Erythroblast (primary cell): ENCODE measurements around the gene SCAMP3.
A peak's percentile ranks its signal among the peaks of the same experiment; 100 is the strongest.
"Not testable (repeated sequence)": the region's sequence is repeated elsewhere in the genome, so short reads cannot be mapped to it uniquely, and the experiment has no call there.

ENCODE experiments used
- DNase-seq, 2 experiments: peaks; one replicate each; lab custom pipeline; 2025; lab: John Stamatoyannopoulos, UW
- GATA1 ChIP-seq: IDR thresholded peaks from 2 replicates; pipeline ENCODE4 v1.6.1; 2011; ENCODE audit warnings: low read depth, mild to moderate bottlenecking, control low read depth, low read length, moderate library complexity
- POLR2A ChIP-seq: IDR thresholded peaks from 2 replicates; pipeline ENCODE4 v1.6.1; 2011; ENCODE audit warnings: mild to moderate bottlenecking, low read length

The SCAMP3 gene

GRCh38 chr1:155295183-155295941, 33.2 kb upstream of the SCAMP3 start:
- TF ChIP-seq POLR2A: no peak
- no peak for TF ChIP-seq GATA1
- DNase-seq: no peak

DNA sequence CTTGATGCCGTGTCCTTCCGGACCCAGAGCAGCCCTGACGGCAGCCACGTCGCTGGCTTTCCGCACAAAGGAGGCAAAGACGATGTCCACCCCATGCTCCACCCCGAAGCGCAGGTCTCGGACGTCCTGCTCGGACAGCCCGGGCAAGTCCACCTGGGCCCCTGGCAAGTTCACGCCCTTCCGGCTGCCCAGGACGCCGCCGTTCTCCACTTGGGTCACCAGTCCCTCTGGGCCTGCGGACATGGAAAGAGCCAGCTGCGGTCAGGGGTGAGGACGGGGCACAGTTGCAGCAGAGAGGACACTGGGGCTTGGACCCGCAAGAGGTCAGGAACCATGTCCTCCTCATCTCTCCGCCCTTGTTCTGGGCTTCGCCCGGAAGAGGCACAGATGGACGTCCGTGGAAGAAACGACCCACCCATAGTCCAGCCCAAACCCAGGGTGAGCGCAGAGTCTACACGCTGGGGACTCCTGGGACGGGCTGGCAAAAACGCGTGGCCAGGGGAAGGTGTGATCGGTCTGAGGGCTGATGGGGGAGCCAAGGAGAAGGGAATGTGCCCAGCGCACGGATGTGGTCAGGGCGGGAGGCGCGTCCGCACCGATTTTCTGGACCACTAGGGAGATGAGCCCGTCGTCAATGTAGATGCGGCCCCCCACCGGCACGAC, 32.5 kb upstream of the SCAMP3 start:
- no peak for DNase-seq
- no peak for TF ChIP-seq GATA1
- TF ChIP-seq POLR2A: no peak

DNA sequence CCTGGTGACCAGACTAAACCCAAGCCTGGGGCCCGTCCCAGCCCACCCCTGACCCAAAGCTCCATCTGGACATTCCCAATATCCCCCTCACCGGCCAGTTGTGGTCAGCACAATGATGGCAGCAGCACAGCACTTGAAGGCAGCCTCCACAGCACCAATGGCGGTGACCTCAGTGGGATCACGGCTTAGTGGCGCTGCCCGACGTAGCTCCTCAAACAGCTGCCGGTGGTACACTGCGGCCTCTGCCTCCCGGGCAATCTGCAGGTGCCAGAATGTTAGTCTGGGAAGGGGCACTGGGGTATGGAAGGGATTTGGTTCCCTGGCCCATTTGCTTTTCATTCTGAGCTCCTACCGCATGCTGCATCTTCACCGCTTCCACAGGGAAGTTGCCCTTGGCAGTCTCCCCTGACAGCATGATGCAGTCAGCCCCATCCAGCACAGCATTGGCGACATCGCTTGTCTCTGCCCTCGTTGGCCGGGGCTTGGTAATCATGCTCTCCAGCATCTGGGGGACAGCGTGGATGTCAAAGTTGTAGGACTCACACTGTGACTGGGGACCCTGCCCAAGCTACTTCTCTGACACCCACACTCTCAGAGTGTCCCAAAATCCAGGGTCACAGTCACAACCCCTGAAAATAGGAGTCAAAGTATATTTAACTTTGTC, 31.1 kb upstream of the SCAMP3 start:
- DNase-seq: no peak
- TF ChIP-seq POLR2A (no peak), GATA1 (no peak)

GRCh38 chr1:155291006-155291405, 28.8 kb upstream of the SCAMP3 start:
- DNase-seq: not testable (repeated sequence)

GRCh38 chr1:155287987-155288543, 25.9 kb upstream of the SCAMP3 start:
- TF ChIP-seq POLR2A (no peak), GATA1 (no peak)
- DNase-seq: no peak

- DNase-seq: no peak
- TF ChIP-seq POLR2A: no peak
- no peak for TF ChIP-seq GATA1
Measured at GRCh38 chr1:155286544-155286943, 24.4 kb upstream of the SCAMP3 start.

- TF ChIP-seq POLR2A (no peak), GATA1 (no peak)
- no peak for DNase-seq
Measured at GRCh38 chr1:155285631-155286044, 23.5 kb upstream of the SCAMP3 start.

- TF ChIP-seq GATA1: no peak
- peak; percentile 9 for TF ChIP-seq POLR2A
- no peak for DNase-seq
Measured at GRCh38 chr1:155285063-155285462, 22.9 kb upstream of the SCAMP3 start.

DNA sequence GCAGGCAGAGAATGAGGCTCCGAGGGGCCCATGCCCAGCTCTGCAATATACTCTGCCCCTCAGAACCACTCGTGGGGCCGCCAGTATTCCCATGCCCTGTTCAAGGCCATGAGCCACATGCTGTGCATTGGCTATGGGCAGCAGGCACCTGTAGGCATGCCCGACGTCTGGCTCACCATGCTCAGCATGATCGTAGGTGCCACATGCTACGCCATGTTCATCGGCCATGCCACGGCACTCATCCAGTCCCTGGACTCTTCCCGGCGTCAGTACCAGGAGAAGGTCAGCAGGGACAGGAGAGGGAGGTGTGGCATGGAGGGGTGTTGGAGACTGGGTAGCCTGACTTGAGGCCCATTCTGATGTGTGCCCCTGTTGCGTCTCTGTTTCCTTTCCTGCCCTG, 22.3 kb upstream of the SCAMP3 start:
- no peak for DNase-seq
- TF ChIP-seq GATA1: no peak
- TF ChIP-seq POLR2A: peak; percentile 28

DNA sequence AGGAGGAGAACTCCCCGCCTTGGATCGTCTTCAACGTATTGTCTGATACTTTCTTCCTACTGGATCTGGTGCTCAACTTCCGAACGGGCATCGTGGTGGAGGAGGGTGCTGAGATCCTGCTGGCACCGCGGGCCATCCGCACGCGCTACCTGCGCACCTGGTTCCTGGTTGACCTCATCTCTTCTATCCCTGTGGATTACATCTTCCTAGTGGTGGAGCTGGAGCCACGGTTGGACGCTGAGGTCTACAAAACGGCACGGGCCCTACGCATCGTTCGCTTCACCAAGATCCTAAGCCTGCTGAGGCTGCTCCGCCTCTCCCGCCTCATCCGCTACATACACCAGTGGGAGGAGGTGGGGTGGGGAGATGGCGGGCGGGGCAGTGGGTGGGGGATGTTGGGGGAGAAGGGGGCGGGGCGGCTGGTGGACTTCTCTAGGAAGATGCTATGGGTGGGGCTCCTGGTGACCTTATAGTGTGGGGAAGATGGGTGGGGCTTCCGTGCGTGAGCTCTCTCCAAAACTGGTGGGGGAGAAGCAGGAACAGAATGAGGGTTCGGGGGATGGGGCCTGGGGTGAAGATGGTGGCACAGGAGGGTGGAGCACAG, 20.4 kb upstream of the SCAMP3 start:
- TF ChIP-seq POLR2A (no peak), GATA1 (no peak)
- DNase-seq: no peak

DNA sequence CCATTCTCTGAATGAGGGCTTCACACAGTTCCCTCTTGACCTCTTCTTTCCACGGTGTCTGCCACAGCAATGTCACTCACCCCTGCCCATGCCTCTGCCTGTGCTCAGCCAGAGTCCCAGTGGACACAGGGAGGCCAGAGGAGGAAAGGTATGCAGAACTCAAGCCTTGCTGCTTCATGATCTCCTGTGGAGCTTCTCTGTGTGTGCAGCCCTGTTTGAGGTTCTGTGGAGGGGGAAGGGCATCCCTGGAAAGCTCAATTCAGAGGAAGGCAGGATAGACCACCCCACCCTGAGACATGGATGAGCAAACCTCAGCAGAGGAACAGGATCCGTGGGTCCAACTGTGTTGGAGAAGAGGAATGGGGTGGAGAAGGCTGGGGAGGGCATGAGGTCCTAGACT, 17.1 kb upstream of the SCAMP3 start:
- DNase-seq: no peak
- no peak for TF ChIP-seq GATA1
- no peak for TF ChIP-seq POLR2A

- DNase-seq: no peak
- TF ChIP-seq GATA1 (no peak), POLR2A (no peak)
Measured at GRCh38 chr1:155278689-155279160, 16.6 kb upstream of the SCAMP3 start.

- DNase-seq: peak; percentile 59 to 68
- TF ChIP-seq GATA1: no peak
- no peak for TF ChIP-seq POLR2A
Measured at GRCh38 chr1:155277902-155278688, 15.9 kb upstream of the SCAMP3 start.
